GM21528 (cell line): ENCODE results near the gene DIRAS1.

Experiments used
- ATAC-seq: cut with Tn5 transposase; IDR thresholded peaks from one replicate; pipeline ENCODE4 v1.9.1; 2021; ENCODE audit warnings: mild to moderate bottlenecking, moderate library complexity; ENCODE audit not compliant: unreplicated experiment, low FRiP score

Gene DIRAS1

GRCh38 chr19:2720777-2721569, at the start of gene DIRAS1:
TSS of gene DIRAS1 (minus strand) at chr19:2721372. CDS start at chr19:2717806, 3,566 bp downstream.
- no peak for ATAC-seq

- ATAC-seq, result no peak
Observed at GRCh38 chr19:2770055-2771013, 49.2 kb upstream of the DIRAS1 start.

GRCh38 chr19:2769218-2769617, 48.0 kb upstream of the DIRAS1 start:
- ATAC-seq, result no peak

- ATAC-seq, result no peak
Observed at GRCh38 chr19:2768365-2769132, 47.4 kb upstream of the DIRAS1 start.

GRCh38 chr19:2767688-2768087, 46.5 kb upstream of the DIRAS1 start:
- no peak for ATAC-seq

GRCh38 chr19:2766594-2767372, 45.6 kb upstream of the DIRAS1 start:
- ATAC-seq, result no peak

- ATAC-seq, result no peak
Observed at GRCh38 chr19:2765376-2765775, 44.2 kb upstream of the DIRAS1 start.

- ATAC-seq, result no peak
Observed at GRCh38 chr19:2764945-2765344, 43.8 kb upstream of the DIRAS1 start.

- no peak for ATAC-seq
Observed at GRCh38 chr19:2763687-2764086, 42.5 kb upstream of the DIRAS1 start.

GRCh38 chr19:2762783-2763496, 41.8 kb upstream of the DIRAS1 start:
- no peak for ATAC-seq

- no peak for ATAC-seq
Observed at GRCh38 chr19:2761876-2762782, 41.0 kb upstream of the DIRAS1 start.

- no peak for ATAC-seq
Observed at GRCh38 chr19:2761309-2761677, 40.1 kb upstream of the DIRAS1 start.

GRCh38 chr19:2759965-2760364, 38.8 kb upstream of the DIRAS1 start:
- no peak for ATAC-seq

GRCh38 chr19:2759362-2759761, 38.2 kb upstream of the DIRAS1 start:
- no peak for ATAC-seq

- no peak for ATAC-seq
Observed at GRCh38 chr19:2758601-2759313, 37.6 kb upstream of the DIRAS1 start.

- no peak for ATAC-seq
Observed at GRCh38 chr19:2756921-2757881, 36.0 kb upstream of the DIRAS1 start.

- ATAC-seq, result no peak
Observed at GRCh38 chr19:2756477-2756876, 35.3 kb upstream of the DIRAS1 start.
